HG03135 (cell line): Measurements from ENCODE around the gene TNFRSF1A.

Experiments used
- ATAC-seq: cut with Tn5 transposase; IDR thresholded peaks from one replicate; pipeline ENCODE4 v1.9.1; 2021; ENCODE audit warnings: mild to moderate bottlenecking, moderate library complexity; ENCODE audit not compliant: unreplicated experiment

Gene TNFRSF1A

DNA sequence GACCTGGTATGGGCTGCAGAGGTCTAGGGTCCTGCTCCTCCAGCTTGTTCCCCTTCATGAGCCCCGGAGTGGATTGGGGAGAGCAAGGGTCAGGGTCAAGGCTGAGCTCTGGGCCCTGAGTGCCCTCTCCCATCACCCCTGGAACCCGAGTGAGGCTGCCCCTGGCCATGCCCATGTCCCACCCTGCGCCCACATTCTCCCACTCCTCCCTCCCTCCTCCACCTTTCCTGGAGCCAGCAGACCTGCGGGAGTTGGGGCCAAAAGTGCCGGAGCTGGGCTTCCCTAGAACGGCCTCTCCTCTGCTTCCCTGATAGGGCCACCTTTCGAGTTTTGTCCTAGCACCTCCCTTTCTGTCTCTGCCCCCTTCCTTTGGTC lies 32.9 kb upstream of the TNFRSF1A start:
- ATAC-seq, result no peak

DNA sequence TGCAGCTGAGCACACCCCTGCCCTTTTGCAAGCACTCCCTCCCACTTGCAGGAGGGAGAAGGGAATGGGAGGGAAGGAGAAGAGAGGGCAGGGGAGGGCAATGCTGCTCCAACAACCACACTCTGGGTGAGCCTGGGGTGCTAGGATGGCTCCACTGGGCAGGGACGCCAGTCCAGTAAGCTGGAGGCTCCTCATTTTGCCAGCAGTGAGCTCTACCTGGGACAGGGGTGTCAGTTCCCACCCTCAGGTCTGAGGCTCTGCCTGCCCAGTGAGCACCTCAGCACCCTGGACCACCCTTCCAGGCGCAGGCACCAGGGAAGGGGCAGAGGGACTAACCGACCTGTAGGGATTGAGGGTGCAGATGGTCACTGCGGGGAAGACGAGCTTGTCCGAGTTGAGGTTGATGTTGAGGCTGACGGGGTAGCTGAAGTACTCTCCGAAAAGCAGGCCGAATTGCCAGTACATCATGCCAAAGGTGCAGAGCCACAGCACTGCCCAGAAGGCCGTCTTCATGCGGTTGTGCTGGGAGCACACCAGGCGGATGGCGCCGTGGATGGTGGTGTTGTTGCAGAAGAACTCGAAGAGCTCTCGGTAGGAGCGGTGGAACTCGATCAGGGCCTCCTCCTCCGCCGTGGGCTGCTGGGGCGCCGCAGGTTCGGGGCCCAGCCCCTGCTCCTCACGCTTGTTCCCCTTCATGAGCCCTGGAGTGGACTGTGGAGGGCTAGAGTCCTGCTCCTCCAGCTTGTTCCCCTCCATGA lies 32.3 kb upstream of the TNFRSF1A start:
- no peak for ATAC-seq

DNA sequence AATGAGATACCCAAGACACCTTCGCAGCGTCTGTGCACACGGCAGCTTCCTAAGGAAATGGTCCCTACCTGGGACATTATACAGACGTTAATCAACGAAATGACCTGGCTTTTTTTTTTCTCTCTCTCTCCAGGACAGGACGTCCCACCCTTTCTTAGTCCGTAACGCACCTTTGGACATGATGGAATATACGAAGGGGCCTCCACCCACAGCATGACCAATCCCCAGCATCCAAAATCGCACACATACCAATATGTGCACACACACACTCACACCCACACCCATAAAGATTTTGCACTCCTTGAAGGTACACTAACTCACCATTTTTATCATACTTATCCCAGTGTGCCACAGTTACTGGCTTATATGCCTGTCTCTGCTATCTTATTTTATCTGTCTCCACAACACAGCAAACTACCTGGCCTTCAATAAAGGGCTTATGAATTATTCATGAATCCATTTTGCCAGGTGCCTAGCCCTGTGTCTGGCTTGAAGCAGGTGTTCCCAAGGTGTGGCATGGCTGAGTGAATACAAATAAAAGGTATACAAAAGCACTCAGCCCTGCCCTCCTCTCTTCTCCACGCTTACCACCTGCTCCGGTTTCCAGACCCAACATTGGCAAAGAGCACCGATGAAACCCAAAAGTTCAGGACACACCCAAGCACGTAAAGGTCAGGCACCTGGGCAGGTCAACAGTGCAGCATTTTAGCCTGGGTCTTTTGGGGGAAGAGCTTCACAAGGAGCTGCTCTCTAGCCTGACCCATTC lies 31.3 kb upstream of the TNFRSF1A start:
- no peak for ATAC-seq

DNA sequence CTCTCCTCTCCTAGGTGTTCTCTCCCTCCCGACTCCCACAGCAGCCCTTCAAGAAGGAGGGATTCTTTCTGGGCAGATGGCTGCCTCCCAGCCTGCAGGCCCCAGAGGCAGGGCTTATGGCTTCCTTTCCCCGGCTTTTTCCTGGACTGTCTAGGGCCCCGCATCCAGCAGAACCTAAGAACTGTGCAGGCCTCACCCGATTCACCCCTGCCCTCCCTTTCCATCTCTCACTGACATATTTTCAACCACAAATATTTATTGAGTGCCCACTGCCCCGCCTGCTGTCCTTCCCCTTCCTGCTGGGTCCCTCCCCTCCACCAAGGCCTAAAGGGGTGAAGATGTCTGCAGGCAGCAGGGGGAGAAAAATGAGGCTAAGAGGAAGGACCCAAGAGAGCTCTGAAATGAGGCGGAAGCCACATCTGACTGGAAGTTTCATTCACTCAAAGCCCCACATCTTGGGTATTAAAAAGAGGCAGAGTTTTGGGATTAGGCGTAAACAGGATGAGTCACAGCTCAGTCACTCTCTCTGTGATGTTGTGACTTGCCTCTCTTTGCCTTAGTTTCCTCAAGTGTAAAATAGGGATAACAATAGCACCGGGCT lies 30.6 kb upstream of the TNFRSF1A start:
- no peak for ATAC-seq

DNA sequence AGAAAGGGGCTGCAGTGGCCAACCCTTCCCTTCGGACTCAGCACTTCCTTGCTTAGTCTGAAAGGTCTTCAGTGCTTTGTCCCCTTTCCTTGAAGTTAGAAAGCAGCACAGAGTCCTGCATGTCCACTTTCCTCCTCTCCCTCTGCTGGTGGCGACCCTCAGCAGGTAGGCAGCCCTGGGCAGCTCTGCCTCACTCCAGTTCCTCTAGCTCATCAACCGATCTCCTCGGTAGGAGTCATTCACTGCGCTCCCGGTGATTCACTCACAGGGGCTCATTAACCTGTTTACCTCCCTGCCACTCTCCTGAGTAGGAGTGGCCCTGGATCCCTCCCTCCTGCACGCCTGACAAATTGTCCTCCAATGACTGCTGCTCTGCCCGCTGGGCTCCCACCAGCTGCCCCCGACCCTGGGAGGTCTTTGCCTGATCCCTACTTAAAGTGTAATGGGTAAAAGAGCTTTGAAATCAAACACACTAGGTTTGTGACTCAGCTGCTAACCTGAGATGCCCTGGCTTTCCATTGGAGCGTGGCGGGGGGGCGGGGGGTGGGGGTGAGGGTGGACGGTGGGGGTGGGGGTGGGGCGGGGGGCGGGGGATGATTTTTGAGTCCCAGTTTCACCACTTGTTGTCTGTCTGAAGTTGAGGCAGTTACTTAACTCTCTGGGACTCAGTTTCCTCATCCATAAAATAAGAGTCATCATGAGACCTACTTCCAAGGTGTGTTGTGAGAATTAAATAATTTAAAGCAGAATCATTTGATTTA lies 29.3 kb upstream of the TNFRSF1A start:
- no peak for ATAC-seq

DNA sequence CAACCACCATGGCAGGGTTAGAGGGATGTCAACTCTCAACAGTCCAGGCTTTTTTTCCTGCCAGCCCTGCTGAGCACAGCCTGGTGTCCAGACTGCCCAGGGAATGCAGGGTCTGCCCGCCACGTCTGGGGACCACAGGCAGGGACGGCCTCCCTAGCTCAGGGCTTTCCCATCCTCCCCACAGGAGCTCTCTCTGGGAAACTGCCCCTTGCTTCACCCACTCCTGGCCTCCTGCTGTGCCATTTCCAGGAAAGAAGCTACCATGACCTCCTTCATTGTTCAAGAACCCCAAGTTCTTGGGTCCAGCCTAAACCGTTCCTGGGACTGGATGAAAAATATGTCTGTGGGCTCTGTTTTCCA lies 28.7 kb upstream of the TNFRSF1A start:
- ATAC-seq, result no peak

GRCh38 chr12:6369916-6370575 lies 28.2 kb upstream of the TNFRSF1A start:
- ATAC-seq, result no peak

GRCh38 chr12:6368906-6369525 lies 27.1 kb upstream of the TNFRSF1A start:
- no peak for ATAC-seq

- ATAC-seq, result no peak
These were observed 26.4 kb upstream of the TNFRSF1A start for GRCh38 chr12:6367969-6368892.

DNA sequence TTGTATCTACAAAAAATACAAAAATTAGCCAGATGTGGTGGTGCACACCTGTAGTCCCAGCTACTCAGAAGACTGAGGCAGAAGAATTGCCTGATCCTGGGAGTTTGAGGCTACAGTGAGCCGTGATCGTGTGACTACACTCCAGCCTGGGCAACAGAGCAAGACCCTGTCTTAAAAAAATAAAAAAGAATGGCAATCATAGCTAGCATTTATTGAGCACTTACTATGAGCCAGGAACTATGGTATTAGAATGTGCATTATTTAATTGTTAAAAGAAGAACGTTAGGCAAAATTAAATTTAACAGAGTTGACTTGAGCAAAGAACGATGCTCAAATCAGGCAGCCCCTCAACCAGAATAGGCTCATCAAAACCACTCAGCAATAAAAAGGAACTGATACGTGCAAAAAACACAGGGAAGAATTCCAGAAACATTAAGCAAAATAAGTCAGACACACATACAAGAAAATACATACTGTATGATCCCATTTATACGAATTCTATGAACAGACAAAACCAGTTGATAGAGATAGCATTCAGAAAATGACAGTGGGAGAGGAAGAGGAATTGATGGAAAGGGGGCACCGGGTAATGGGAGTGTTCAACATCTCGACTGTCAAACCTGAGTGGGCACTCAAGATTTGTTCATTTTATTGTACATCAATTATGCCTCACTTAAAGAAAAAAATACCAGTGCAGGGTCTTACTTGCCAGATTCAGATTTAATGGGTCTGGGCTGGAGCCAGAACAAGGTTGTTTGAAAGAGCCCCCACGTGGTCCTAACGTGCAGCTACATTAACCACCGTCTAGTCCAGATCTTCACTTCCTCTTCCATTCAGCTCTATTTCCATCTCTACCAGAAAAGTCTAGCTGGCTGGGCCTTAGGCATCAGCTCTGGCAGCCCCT lies 25.4 kb upstream of the TNFRSF1A start:
- no peak for ATAC-seq

- no peak for ATAC-seq
These were observed 22.1 kb upstream of the TNFRSF1A start for GRCh38 chr12:6364044-6364374.

GRCh38 chr12:6363330-6364043 lies 21.6 kb upstream of the TNFRSF1A start:
- ATAC-seq, result no peak

- no peak for ATAC-seq
These were observed 21.1 kb upstream of the TNFRSF1A start for GRCh38 chr12:6363010-6363329.

GRCh38 chr12:6362403-6362802 lies 20.5 kb upstream of the TNFRSF1A start:
- ATAC-seq, result no peak

GRCh38 chr12:6361834-6362233 lies 20.0 kb upstream of the TNFRSF1A start:
- no peak for ATAC-seq

DNA sequence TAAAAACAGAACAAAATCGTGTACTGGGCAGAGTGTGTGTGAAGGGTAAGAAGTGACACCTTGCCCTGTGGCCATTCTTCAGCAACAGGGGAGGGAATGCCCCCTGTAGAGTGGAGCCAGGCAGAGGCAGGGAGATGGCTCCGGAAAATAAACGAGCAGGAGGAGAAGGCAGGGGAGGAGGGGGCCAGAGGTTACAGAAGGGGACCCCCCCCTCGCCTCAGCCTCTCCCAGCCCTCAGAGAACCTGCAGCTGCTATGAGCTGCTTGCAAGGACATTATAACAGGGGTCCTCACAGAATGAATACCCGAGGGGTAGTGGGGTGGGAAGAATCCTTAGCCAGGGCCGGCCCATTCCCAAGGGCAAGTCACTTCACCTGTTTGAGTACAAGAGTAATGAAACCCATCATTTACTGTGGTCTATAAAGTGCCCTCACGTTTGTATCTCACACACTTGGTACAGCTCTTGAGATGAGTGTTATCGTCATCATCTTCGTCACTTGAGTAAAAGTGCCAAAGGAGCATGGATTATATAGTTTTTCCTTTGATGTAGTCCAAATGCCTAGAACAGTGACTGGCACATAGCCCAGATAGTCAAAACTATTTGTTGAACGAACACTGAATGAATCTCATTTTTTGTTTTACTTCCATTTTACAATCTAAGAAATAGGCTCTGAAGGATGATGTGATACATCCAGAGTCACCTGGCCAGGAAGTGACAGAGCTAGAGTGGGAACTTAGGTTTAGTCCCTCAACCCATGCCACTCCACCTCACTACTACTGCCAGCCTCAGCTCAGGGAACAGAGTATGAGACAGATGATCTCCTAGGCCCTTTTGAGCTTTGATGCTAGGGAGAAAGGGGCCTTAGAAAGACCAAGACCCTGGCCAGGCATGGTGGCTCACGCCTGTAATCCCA lies 19.0 kb upstream of the TNFRSF1A start:
- no peak for ATAC-seq

DNA sequence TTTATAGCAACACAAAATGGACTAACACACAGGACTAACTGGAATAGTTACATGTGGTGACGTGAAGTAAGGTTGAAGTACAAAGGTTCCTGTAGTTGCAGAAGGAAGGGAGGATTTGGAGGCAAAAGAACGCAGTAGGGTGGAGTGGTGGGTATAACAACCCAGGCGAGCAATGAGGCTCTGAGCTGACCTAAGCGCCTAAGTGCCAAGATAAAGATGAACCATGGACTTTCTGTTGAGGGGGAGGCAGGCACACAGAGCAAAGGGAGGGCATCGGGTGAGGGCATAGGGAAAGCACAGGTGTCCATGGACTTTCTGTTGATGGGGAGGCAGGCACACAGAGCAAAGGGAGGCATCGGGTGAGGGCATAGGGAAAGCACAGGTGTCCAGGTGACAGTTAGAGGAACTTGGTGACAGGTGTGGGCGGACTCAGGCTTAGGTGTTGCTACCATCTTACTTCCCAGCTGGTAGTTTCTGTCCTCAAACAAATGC lies 18.2 kb upstream of the TNFRSF1A start:
- ATAC-seq, result no peak
